Purkinje cell (primary cell): ENCODE data around the gene TTC24. TPM values are rescaled to one million over a fixed set of nuclear protein-coding genes. Genes with fewer than 3 reads are reported as not detected.

Experiments
- polyA plus RNA-seq: library from polyadenylated mRNA; unstranded; fragments of >200 nt; fragmentation: Nextera tagmentation; gene quantifications from 2 replicates; pipeline ENCODE4 v1.2.1, GENCODE V29; 2014

TTC24 gene
- not detected in 2 replicates for polyA plus RNA-seq

DNA sequence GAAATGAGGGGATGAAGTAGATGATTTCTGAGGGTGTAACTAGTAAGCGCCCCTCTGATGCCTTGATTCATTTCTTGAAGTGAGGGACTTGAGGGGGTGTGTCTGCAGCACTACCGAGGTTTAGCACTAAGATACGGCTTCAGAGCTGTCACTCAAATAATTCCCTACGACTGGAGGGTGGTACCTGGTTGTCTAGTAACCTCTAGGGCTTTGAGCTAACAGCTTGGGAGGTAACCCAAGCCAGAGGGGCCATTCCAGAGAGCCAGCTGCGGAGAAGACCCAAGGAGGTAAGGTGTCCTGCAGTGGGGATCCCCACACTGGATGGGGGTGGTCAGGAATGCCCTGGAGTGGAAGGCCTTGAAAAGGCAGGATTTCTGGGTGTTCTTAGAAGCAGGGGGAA lies at the start of gene TTC24:
TTC24 (plus strand) TSS at position 252 of the 400 bp plus-strand sequence. CDS start 1,642 bp downstream, outside the sequence.

DNA sequence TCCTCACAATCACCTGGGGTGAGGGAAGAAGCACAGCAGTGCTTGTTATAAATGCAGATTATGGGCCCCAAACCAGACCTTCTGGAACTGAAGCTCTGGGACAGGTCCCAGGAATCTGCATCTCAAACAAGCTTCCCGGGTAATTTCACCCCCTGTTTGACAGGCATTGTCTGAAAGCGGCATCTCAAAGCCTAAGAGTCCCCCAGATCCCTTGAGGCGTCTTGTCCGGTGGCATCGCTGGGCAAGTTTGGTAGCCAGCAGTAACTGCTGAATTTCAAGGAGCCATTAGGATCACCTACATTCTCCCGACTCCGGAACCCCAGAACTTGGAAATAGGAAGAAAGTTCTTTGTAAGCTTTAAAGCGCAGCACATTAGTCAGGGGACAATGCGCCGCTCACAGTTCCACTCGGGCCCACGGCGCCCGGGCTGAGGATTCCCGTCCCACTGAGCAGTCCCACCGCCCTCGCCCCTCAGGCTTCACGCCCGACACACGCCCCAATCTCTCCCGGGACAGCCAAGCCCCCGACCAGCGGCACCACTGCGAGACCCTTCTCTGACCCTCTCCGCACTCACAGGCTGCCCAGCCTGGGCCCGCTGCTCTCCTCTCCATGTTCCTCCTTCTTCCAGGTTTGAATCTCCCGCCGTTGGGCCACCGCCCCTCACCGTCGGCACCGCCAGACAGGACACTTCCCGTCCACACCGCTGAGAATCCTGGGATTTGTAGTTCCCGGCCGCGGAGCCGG lies 7.4 kb upstream of the TTC24 start, which contains the start of gene IQGAP3:
IQGAP3 (minus strand) TSS at position 647 of the 744 bp plus-strand sequence; CDS start at position 611, 36 bp downstream.

DNA sequence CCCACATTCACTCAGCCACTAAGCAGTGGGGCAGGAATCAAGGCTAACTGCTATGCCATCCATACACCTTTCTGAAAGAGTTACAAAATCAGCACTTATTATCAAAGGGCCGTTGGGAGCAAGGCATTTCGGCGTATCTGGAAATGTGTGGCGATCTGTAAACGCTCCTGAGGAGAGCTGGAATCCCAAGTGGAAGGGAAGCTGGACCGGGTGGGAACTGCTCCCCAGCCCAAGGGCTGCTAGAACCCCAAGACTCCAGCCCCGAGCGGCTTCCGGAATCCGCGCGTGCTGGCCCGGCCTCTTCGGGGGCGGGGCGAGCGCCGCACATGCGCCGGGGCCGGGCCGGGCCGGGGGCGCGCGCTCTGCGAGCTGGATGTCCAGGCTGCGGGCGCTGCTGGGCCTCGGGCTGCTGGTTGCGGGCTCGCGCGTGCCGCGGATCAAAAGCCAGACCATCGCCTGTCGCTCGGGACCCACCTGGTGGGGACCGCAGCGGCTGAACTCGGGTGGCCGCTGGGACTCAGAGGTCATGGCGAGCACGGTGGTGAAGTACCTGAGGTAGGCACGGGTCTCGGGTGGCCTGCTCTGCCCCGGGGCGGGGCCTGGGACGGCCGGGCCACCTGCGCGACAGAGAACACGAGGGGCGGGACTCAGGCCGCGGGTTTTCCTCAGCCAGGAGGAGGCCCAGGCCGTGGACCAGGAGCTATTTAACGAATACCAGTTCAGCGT lies 12.1 kb downstream of the TTC24 start, which contains the start of gene NAXE:
NAXE (plus strand) TSS at position 345 of the 726 bp plus-strand sequence; CDS start at position 374, 29 bp downstream.

DNA sequence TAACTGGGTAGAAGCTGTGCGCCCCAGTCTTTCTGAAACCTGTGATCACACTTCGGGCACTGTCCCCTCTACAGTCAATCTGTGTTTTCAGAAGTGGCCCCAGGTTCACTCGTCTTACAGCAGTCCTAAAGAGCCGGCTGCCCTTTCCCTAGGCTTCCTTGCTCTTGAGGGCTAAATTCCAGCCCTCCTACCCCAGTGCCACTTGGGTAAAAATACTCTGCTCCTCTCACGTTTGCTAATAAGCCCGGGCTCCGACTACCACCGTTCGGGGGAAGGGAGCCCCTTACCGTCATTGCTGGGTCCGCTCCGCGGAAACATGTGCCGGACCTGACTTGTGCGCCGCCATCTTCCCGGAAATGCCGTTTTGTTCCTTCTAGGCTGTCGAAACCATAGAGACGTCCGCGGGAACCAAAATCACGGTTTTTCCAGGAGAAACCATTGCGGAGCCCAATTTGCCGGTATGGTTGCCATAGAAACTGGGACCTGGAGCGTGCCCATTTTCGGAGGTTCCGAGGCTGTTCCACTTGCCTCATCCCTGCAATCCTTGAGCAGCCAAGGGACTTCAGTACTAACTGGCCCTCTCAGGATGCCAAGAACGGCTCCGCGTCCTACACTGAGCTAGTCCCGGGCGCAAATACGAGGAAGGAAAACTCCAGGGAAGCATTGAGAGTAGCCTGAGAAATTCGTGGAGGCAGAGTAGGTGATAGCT lies 21.8 kb downstream of the TTC24 start, which contains the start of gene GPATCH4:
GPATCH4 (minus strand) TSS at position 358 of the 709 bp plus-strand sequence.

DNA sequence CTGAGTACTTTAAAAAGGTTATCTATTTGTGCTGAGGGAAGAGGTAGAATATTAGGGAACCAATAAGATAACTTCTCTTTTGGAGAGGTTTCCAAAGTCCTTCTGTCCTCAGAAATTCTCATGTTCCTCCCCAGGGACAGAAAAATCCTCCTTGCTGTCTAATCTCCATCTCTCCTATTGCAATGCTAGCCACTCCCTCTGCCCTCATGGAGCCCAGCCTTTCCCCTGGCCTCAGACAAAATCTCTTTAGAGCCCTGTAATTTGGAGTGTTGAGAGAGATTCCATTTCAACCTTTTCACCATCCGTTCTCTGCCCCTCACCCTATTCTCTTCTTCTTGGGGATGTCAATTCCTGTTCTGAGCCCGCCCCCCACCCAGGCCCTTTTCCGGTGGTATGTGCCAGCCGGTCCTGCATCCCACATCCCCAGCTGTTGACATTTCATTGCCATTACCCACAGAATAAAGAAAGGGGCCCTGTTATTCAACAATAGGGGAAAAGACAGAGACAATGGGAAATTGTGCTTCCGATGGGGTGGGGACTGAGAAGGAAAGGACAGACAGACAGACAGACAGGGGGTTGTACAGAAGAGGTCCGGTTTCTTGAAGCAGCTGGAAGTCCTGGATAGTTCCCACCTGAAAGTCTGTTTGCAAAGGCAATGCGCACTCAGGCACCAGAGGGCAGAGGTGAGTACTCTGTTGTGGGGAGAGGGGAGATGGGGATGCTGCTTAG lies 39.5 kb downstream of the TTC24 start, which contains the start of gene HAPLN2:
HAPLN2 (plus strand) TSS at position 563 of the 729 bp plus-strand sequence. CDS start 4,076 bp downstream, outside the sequence.

Other genes with a start within 250 kb of the TTC24 start
- gene CCT3, start 241.4 kb upstream of the TTC24 start, polyA plus RNA-seq: 121 and 150 TPM in 2 replicates
- 3.0 and 3.1 TPM in 2 replicates for gene TSACC, start 241.2 kb upstream of the TTC24 start, polyA plus RNA-seq
- gene RHBG, start 210.5 kb upstream of the TTC24 start, polyA plus RNA-seq: not detected in 2 replicates
- 2.1 and 3.2 TPM in 2 replicates for gene MEF2D, start 78.9 kb upstream of the TTC24 start, polyA plus RNA-seq
- gene IQGAP3, start 7.2 kb upstream of the TTC24 start, polyA plus RNA-seq: 0.07 and 0.09 TPM in 2 replicates
- gene NAXE, start 12.1 kb downstream of the TTC24 start, polyA plus RNA-seq: 35.4 and 46.0 TPM in 2 replicates
- 46.2 and 58.6 TPM in 2 replicates for gene GPATCH4, start 21.8 kb downstream of the TTC24 start, polyA plus RNA-seq
- gene HAPLN2, start 39.7 kb downstream of the TTC24 start, polyA plus RNA-seq: not detected in 2 replicates
- 11.1 and 13.8 TPM in 2 replicates for gene BCAN, start 62.4 kb downstream of the TTC24 start, polyA plus RNA-seq
- 1.4 and 2.3 TPM in 2 replicates for gene NES, start 97.7 kb downstream of the TTC24 start, polyA plus RNA-seq
- gene CRABP2, start 125.9 kb downstream of the TTC24 start, polyA plus RNA-seq: 0.40 TPM in 1 of 2 replicates, not detected in the other
- 3.2 and 7.9 TPM in 2 replicates for gene METTL25B, start 148.7 kb downstream of the TTC24 start, polyA plus RNA-seq
- 1.8 and 2.5 TPM in 2 replicates for gene ISG20L2, start 149.0 kb downstream of the TTC24 start, polyA plus RNA-seq
- 33.8 and 58.2 TPM in 2 replicates for gene MRPL24, start 161.4 kb downstream of the TTC24 start, polyA plus RNA-seq
- 21.2 and 24.3 TPM in 2 replicates for gene HDGF, start 172.0 kb downstream of the TTC24 start, polyA plus RNA-seq
- 17.6 and 22.9 TPM in 2 replicates for gene PRCC, start 187.8 kb downstream of the TTC24 start, polyA plus RNA-seq
- not detected in 2 replicates for gene SH2D2A, start 237.1 kb downstream of the TTC24 start, polyA plus RNA-seq